Measurements from ENCODE around the gene MALL. TPM values are rescaled to one million over a fixed set of nuclear protein-coding genes. Genes with fewer than 3 reads are reported as not detected.
"Not testable (repeated sequence)": the region's sequence is repeated elsewhere in the genome, so short reads cannot be mapped to it uniquely, and the experiment has no call there.

The MALL gene
- total and polyA plus RNA-seq, 2 of the 8 experiments (the other 6 are each of a cell fraction or from before 2014, with no cell fraction given) = 3.9 to 8.0 TPM

GRCh38 chr2:110048255-110049197 is 67.1 kb downstream of the MALL start:
- H3K27me3 ChIP-seq (replicated peaks in 1 of 4; ENCODE audit: control insufficient read depth in 3 of 4, extremely low read depth in 1 of 4, insufficient read depth in 3 of 4, low read length in 3 of 4); H3K23me2 ChIP-seq (ENCODE audit: low read depth, low read length); H4K91ac ChIP-seq (replicated peaks; ENCODE audit: insufficient read length, low read length); H3K9ac ChIP-seq (replicated peaks in 1 of 4; ENCODE audit: extremely low read depth in 1 of 4, low read depth in 3 of 4, low read length in 3 of 4); H3K4me3 ChIP-seq (ENCODE audit: extremely low read depth in 1 of 4, insufficient read depth in 2 of 4, low read depth in 3 of 4, low read length in 4 of 4); DNase-seq (ENCODE audit: low read depth in 1 of 2, low spot score in 2 of 2); H2BK12ac ChIP-seq (ENCODE audit: low read depth, low read length); H4K8ac ChIP-seq (ENCODE audit: extremely low read depth, insufficient read depth, low read length); CTCF ChIA-PET (ENCODE audit: partially characterized antibody); H3K4me2 ChIP-seq (ENCODE audit: insufficient read depth in 1 of 2, low read depth in 2 of 2, low read length in 2 of 2); H3K9me3 ChIP-seq (ENCODE audit: insufficient read depth in 2 of 2, low read depth in 1 of 2, low read length in 1 of 2); H4K20me1 ChIP-seq (replicated peaks in 1 of 2; ENCODE audit: control insufficient read depth in 1 of 2, insufficient read depth in 2 of 2, low read length in 2 of 2); H3K27ac ChIP-seq (ENCODE audit: low read depth, low read length); H3K14ac ChIP-seq (ENCODE audit: insufficient read length); H3K56ac ChIP-seq (replicated peaks; ENCODE audit: insufficient read length, low read depth, low read length); POLR2A ChIA-PET (ENCODE audit: partially characterized antibody); H3K4ac ChIP-seq (replicated peaks; ENCODE audit: insufficient read length, low read depth, low read length); H2AK5ac ChIP-seq (ENCODE audit: low read depth, low read length); H3K23ac ChIP-seq (ENCODE audit: insufficient read length); H3K4me1 ChIP-seq (replicated peaks in 1 of 4; ENCODE audit: control insufficient read depth in 3 of 4, insufficient read depth in 4 of 4, low read length in 3 of 4); H4K5ac ChIP-seq (ENCODE audit: insufficient read length, low read depth, low read length); H3K36me3 ChIP-seq (ENCODE audit: control insufficient read depth in 2 of 4, insufficient read depth in 4 of 4, low read length in 3 of 4); FAIRE-seq; H3K79me1 ChIP-seq (ENCODE audit: low read depth, low read length); H2AFZ ChIP-seq (ENCODE audit: low read length); H3K79me2 ChIP-seq (ENCODE audit: control insufficient read depth in 1 of 2, insufficient read depth in 2 of 2, low read length in 2 of 2); H3K18ac ChIP-seq (ENCODE audit: extremely low read depth, low read length); H2BK15ac ChIP-seq (ENCODE audit: low read length); H2BK5ac ChIP-seq (ENCODE audit: low read depth, low read length); H2BK20ac ChIP-seq (ENCODE audit: low read length); H2BK120ac ChIP-seq (replicated peaks; ENCODE audit: low read depth, low read length): not testable (repeated sequence)
- WGBS, 2 experiments (ENCODE audit: extremely low coverage in 1 of 2, insufficient coverage in 1 of 2, insufficient read length in 1 of 2, insufficient replicate concordance in 2 of 2, low coverage in 1 of 2, low lambda C conversion rate in 2 of 2, missing lambda C conversion rate in 1 of 2) = 90% methylated on average over 6 of the region's 16 CpGs; no CpG with 5 or more reads in 1 of the 2 experiments

- POLR2A ChIA-PET (ENCODE audit: partially characterized antibody); H3K27me3 ChIP-seq (replicated peaks in 1 of 4; ENCODE audit: control insufficient read depth in 3 of 4, extremely low read depth in 1 of 4, insufficient read depth in 3 of 4, low read length in 3 of 4): not testable (repeated sequence)
Measured at GRCh38 chr2:110047225-110047624, 68.4 kb downstream of the MALL start.

More at GRCh38 chr2:110047225-110047624, 68.4 kb downstream of the MALL start:
- H3K79me1 ChIP-seq (ENCODE audit: low read depth, low read length); H2AFZ ChIP-seq (ENCODE audit: low read length); H2AK5ac ChIP-seq (ENCODE audit: low read depth, low read length); H3K27ac ChIP-seq (ENCODE audit: low read depth, low read length); DNase-seq (ENCODE audit: low read depth in 1 of 2, low spot score in 2 of 2); H4K8ac ChIP-seq (ENCODE audit: extremely low read depth, insufficient read depth, low read length); H3K79me2 ChIP-seq (ENCODE audit: control insufficient read depth in 1 of 2, insufficient read depth in 2 of 2, low read length in 2 of 2); H4K91ac ChIP-seq (replicated peaks; ENCODE audit: insufficient read length, low read length); H3K9ac ChIP-seq (replicated peaks in 1 of 4; ENCODE audit: extremely low read depth in 1 of 4, low read depth in 3 of 4, low read length in 3 of 4); H3K9me3 ChIP-seq (ENCODE audit: insufficient read depth in 2 of 2, low read depth in 1 of 2, low read length in 1 of 2); H3K14ac ChIP-seq (ENCODE audit: insufficient read length); CTCF ChIA-PET (ENCODE audit: partially characterized antibody); H3K4me1 ChIP-seq (replicated peaks in 1 of 4; ENCODE audit: control insufficient read depth in 3 of 4, insufficient read depth in 4 of 4, low read length in 3 of 4); H3K4me2 ChIP-seq (ENCODE audit: insufficient read depth in 1 of 2, low read depth in 2 of 2, low read length in 2 of 2); H2BK20ac ChIP-seq (ENCODE audit: low read length); H3K4me3 ChIP-seq (ENCODE audit: extremely low read depth in 1 of 4, insufficient read depth in 2 of 4, low read depth in 3 of 4, low read length in 4 of 4); H3K23me2 ChIP-seq (ENCODE audit: low read depth, low read length); H3K4ac ChIP-seq (replicated peaks; ENCODE audit: insufficient read length, low read depth, low read length); H2BK15ac ChIP-seq (ENCODE audit: low read length); H2BK120ac ChIP-seq (replicated peaks; ENCODE audit: low read depth, low read length); H2BK5ac ChIP-seq (ENCODE audit: low read depth, low read length); H3K23ac ChIP-seq (ENCODE audit: insufficient read length); H3K56ac ChIP-seq (replicated peaks; ENCODE audit: insufficient read length, low read depth, low read length); H3K18ac ChIP-seq (ENCODE audit: extremely low read depth, low read length); H2BK12ac ChIP-seq (ENCODE audit: low read depth, low read length); H4K20me1 ChIP-seq (replicated peaks in 1 of 2; ENCODE audit: control insufficient read depth in 1 of 2, insufficient read depth in 2 of 2, low read length in 2 of 2); H3K36me3 ChIP-seq (ENCODE audit: control insufficient read depth in 2 of 4, insufficient read depth in 4 of 4, low read length in 3 of 4); H4K5ac ChIP-seq (ENCODE audit: insufficient read length, low read depth, low read length): not testable (repeated sequence)
- no CpG with 5 or more reads among the region's 4 CpGs for WGBS, 2 experiments (ENCODE audit: extremely low coverage in 1 of 2, insufficient coverage in 1 of 2, insufficient read length in 1 of 2, insufficient replicate concordance in 2 of 2, low coverage in 1 of 2, low lambda C conversion rate in 2 of 2, missing lambda C conversion rate in 1 of 2)
- peak; percentile 7 for FAIRE-seq
